A549 (cell line): Measurements from ENCODE around the gene SNX10. TPM values are rescaled to one million over a fixed set of nuclear protein-coding genes. Genes with fewer than 3 reads are reported as not detected.
A peak's percentile ranks its signal among the peaks of the same experiment; 100 is the strongest.

Source experiments
- ATAC-seq, 2 experiments: fragments of 200-7000 bp in 1 of 2; fragments of >200 bp in 1 of 2; cut with Nextera tagmentation in 1 of 2; cut with Tn5 transposase in 1 of 2; 3 replicates each; pipeline versions ENCODE4 v1.8.0 to v1.9.1; 2018 to 2020; ENCODE audit warnings: mild to moderate bottlenecking in 1 of 2, moderate library complexity in 1 of 2
- CTCF ChIA-PET: fragments of 300-600 bp; sonication (Branson Sonifier 250); formaldehyde crosslinking; extraction: SDS; loops from one replicate; lab custom pipeline; 2021; ENCODE audit warnings: antibody characterized with exemption, inconsistent platforms; lab: Yijun Ruan, JAX
- POLR2A ChIA-PET: fragments of 350-600 bp; formaldehyde crosslinking; extraction: SDS; loops from one replicate; lab custom pipeline; 2021; ENCODE audit warnings: antibody characterized with exemption, inconsistent platforms; lab: Yijun Ruan, JAX
- DNase-seq, 2 experiments: peaks; one replicate each; pipeline versions ENCODE4 v3.0.0 to v3.0.0-alpha.2; 2011 to 2016; ENCODE audit warnings: low read depth in 1 of 2, low spot score in 1 of 2
- FAIRE-seq: peaks from 2 replicates; lab custom pipeline; 2011; peaks lifted over from hg19 to GRCh38; lab: Jason Lieb, UNC
- H3K27ac ChIP-seq, 2 experiments: fragments of >200 bp; sonication (Bioruptor Twin); formaldehyde crosslinking; 3 replicates each; pipeline ENCODE4 v1.5.1; 2016 to 2017
- H3K4me1 ChIP-seq: fragments of >200 bp; sonication (Bioruptor Twin); formaldehyde crosslinking; 3 replicates; pipeline ENCODE4 v1.6.1; 2016
- H3K4me2 ChIP-seq: fragments of >200 bp; sonication (Bioruptor Twin); formaldehyde crosslinking; 3 replicates; pipeline ENCODE4 v1.6.1; 2016
- H3K4me3 ChIP-seq: fragments of >200 bp; sonication (Bioruptor Twin); formaldehyde crosslinking; 3 replicates; pipeline ENCODE4 v1.5.1; 2016
- H3K9me3 ChIP-seq: fragments of >200 bp; sonication (Bioruptor Twin); formaldehyde crosslinking; 3 replicates; pipeline ENCODE4 v1.6.1; 2016
- BHLHE40 ChIP-seq: IDR thresholded peaks from 2 replicates; pipeline ENCODE4 v1.6.1; 2012; ENCODE audit warnings: low read depth, low read length, inconsistent platforms
- CHD2 ChIP-seq: fragments of 150-350 bp; IDR thresholded peaks from 2 replicates; pipeline ENCODE4 v1.6.1; 2014; ENCODE audit warnings: low read length; ENCODE audit not compliant: partially characterized antibody
- EHF ChIP-seq: fragments of 250-450 bp; sonication (Bioruptor Pico); IDR thresholded peaks from 2 replicates; pipeline ENCODE4 v1.5.0; 2020; ENCODE audit warnings: mild to moderate bottlenecking
- ESRRA ChIP-seq: fragments of 150-350 bp; IDR thresholded peaks from 2 replicates; pipeline ENCODE4 v1.6.1; 2014; ENCODE audit warnings: mild to moderate bottlenecking, low read length, borderline replicate concordance
- FOSB ChIP-seq: fragments of 250-450 bp; sonication (Bioruptor Pico); IDR thresholded peaks from 2 replicates; pipeline ENCODE4 v1.5.0; 2020; ENCODE audit warnings: mild to moderate bottlenecking, moderate library complexity
- FOSL2 ChIP-seq, 2 experiments: fragments of 450-650 bp in 1 of 2; fragments of >200 bp in 1 of 2; sonication (Bioruptor Twin) in 1 of 2; formaldehyde crosslinking; IDR thresholded peaks; 2 replicates each; pipeline versions ENCODE4 v1.5.0 to v1.6.1; 2016 to 2020; ENCODE audit warnings: mild to moderate bottlenecking in 1 of 2, moderate library complexity in 1 of 2
- FOXS1 ChIP-seq: fragments of 250-450 bp; sonication (Bioruptor Pico); IDR thresholded peaks from 2 replicates; pipeline ENCODE4 v1.5.0; 2020; ENCODE audit warnings: mild to moderate bottlenecking, moderate library complexity
- HDAC2 ChIP-seq: fragments of 200-600 bp; sonication (generic); IDR thresholded peaks from 2 replicates; pipeline ENCODE4 v1.6.1; 2016
- HOXB5 ChIP-seq: fragments of 250-450 bp; sonication (Bioruptor Pico); IDR thresholded peaks from 2 replicates; pipeline ENCODE4 v1.5.0; 2020; ENCODE audit warnings: mild to moderate bottlenecking, moderate library complexity
- KDM5A ChIP-seq: fragments of 200-600 bp; sonication (generic); IDR thresholded peaks from 2 replicates; pipeline ENCODE4 v1.6.1; 2016; ENCODE audit warnings: antibody characterized with exemption, mild to moderate bottlenecking
- MAFK ChIP-seq: fragments of 450-650 bp; IDR thresholded peaks from 2 replicates; pipeline ENCODE4 v1.6.1; 2014; ENCODE audit not compliant: partially characterized antibody
- MAZ ChIP-seq: fragments of 150-350 bp; IDR thresholded peaks from 2 replicates; pipeline ENCODE4 v1.6.1; 2014; ENCODE audit warnings: antibody characterized with exemption, low read depth, low read length, borderline replicate concordance
- NFE2L2 ChIP-seq: fragments of 150-350 bp; conservative IDR thresholded peaks from 2 replicates; pipeline ENCODE4 v1.6.1; 2014; ENCODE audit warnings: low read length
- NPAS2 ChIP-seq: fragments of 250-450 bp; sonication (Bioruptor Pico); IDR thresholded peaks from 2 replicates; pipeline ENCODE4 v1.8.0; 2022; ENCODE audit warnings: mild to moderate bottlenecking, moderate library complexity, borderline replicate concordance
- NR3C1 ChIP-seq: fragments of >200 bp; sonication (Bioruptor Twin); formaldehyde crosslinking; IDR thresholded peaks from 3 replicates; pipeline ENCODE4 v1.6.1; 2017
- POLR2A ChIP-seq: IDR thresholded peaks from 2 replicates; pipeline ENCODE4 v1.6.1; 2012; ENCODE audit warnings: mild to moderate bottlenecking, low read length
- RAD21 ChIP-seq, 2 experiments: fragments of >200 bp in 1 of 2; sonication (Bioruptor Twin) in 1 of 2; formaldehyde crosslinking in 1 of 2; IDR thresholded peaks in 1 of 2; conservative IDR thresholded peaks in 1 of 2; 2 replicates in 1 of 2; 3 replicates in 1 of 2; pipeline ENCODE4 v1.6.1; 2012 to 2018; ENCODE audit warnings: inconsistent platforms in 1 of 2
- RNF2 ChIP-seq: fragments of 200-600 bp; sonication (generic); IDR thresholded peaks from 2 replicates; pipeline ENCODE4 v1.6.1; 2016; ENCODE audit warnings: low read depth, mild to moderate bottlenecking, antibody characterized with exemption, moderate library complexity, borderline replicate concordance
- SMC3 ChIP-seq: fragments of >200 bp; sonication (Bioruptor Twin); formaldehyde crosslinking; IDR thresholded peaks from 3 replicates; pipeline ENCODE4 v1.6.1; 2018; ENCODE audit warnings: inconsistent platforms
- WGBS: methylation state at CpG from one replicate; pipeline ENCODE4 v1.1.6; 2017; ENCODE audit errors: missing lambda C conversion rate; 5-methylcytosine and 5-hydroxymethylcytosine counted together
- polyA plus RNA-seq, 4 experiments: library from polyadenylated mRNA; depleted of rRNA in 3 of 4; stranded (reverse); fragments of >200 nt; fragmentation: RNase III in 1 of 4; extraction: RNeasy Plus Mini Kit Qiagen cat#74134 plus additional on column Dnase treatment in 1 of 4; gene quantifications; 2 replicates in 3 of 4; 3 replicates in 1 of 4; pipeline ENCODE4 v1.2.3, GENCODE V29; 2011 to 2017
- TF ChIP-seq, protein P1 (sequence below): fragments of 450-650 bp; IDR thresholded peaks from 2 replicates; pipeline ENCODE4 v1.6.1; 2014; ENCODE audit warnings: antibody characterized with exemption
- TF ChIP-seq, protein P2 (sequence below): fragments of >200 bp; sonication (Bioruptor Twin); formaldehyde crosslinking; IDR thresholded peaks from 3 replicates; pipeline ENCODE4 v1.5.1; 2016
- TF ChIP-seq, protein P3 (sequence below): fragments of 250-450 bp; sonication (Bioruptor Pico); IDR thresholded peaks from 2 replicates; pipeline ENCODE4 v1.5.0; 2020; ENCODE audit warnings: low read depth, mild to moderate bottlenecking, moderate library complexity
- TF ChIP-seq, protein P4 (sequence below): fragments of 250-450 bp; sonication (Bioruptor Pico); IDR thresholded peaks from 2 replicates; pipeline ENCODE4 v1.5.0; 2021; ENCODE audit warnings: mild to moderate bottlenecking, moderate library complexity, borderline replicate concordance
- TF ChIP-seq, protein P5 (sequence below): fragments of 150-350 bp; IDR thresholded peaks from 2 replicates; pipeline ENCODE4 v1.6.1; 2014; ENCODE audit warnings: low read depth, mild to moderate bottlenecking, low read length

The SNX10 gene
- polyA plus RNA-seq, 2 of the 4 experiments (the other 2 are of a cell fraction) = 4.5 to 12.6 TPM

DNA sequence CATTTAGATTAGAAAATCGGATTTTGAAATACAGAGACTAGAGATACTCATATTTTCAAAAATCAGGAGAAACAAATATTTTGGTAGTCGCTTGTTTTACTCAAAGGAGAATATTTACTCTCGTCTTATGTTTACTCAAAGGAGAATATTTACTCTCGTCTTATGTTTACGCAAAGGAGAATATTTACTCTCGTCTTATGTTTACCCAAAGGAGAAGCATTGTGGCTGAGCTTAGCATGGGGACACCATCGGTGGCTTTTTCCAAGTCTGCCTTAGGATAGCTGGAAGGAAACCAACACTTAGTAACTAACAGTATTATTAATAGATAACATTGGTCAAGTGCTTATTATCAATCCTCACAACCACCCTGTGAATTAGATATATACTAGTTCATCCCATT is 71.8 kb downstream of the SNX10 start:
- H3K9me3 ChIP-seq = no peaks in the 10 kb centered on the region
- DNase-seq = peak in 1 of 2 experiments; percentile 8
- no peak for ATAC-seq
- no peak overlapping the region for H3K4me3 ChIP-seq
- no peak for FAIRE-seq
- H3K27ac ChIP-seq = no peak overlapping the region
- ChIA-PET POLR2A (no interaction called here), CTCF (interaction anchor here (1.0 to 6.2 kb wide), 9 partner anchors 14 to 798 kb away, joined by 3 to 154 read pairs (median 24); no protein-coding TSS in a partner anchor)
- 8% methylated on average over 7 of the region's 7 CpGs for WGBS
- no peak for TF ChIP-seq RNF2
- TF ChIP-seq, protein P1, sequence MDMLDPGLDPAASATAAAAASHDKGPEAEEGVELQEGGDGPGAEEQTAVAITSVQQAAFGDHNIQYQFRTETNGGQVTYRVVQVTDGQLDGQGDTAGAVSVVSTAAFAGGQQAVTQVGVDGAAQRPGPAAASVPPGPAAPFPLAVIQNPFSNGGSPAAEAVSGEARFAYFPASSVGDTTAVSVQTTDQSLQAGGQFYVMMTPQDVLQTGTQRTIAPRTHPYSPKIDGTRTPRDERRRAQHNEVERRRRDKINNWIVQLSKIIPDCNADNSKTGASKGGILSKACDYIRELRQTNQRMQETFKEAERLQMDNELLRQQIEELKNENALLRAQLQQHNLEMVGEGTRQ = no peak
- no peak for TF ChIP-seq FOSL2 (IDR thresholded peaks at IDR 0.05)
- no peak for TF ChIP-seq FOSL2 (CRISPR knock-in tag; IDR thresholded peaks at IDR 0.05)
- peaks cover 7% of the 10 kb centered on the region; the same call in 1 of the 3 replicates for H3K4me1 ChIP-seq
- peak overlapping the region; percentile 7; the same call in 1 of the 3 replicates for H3K4me2 ChIP-seq

DNA sequence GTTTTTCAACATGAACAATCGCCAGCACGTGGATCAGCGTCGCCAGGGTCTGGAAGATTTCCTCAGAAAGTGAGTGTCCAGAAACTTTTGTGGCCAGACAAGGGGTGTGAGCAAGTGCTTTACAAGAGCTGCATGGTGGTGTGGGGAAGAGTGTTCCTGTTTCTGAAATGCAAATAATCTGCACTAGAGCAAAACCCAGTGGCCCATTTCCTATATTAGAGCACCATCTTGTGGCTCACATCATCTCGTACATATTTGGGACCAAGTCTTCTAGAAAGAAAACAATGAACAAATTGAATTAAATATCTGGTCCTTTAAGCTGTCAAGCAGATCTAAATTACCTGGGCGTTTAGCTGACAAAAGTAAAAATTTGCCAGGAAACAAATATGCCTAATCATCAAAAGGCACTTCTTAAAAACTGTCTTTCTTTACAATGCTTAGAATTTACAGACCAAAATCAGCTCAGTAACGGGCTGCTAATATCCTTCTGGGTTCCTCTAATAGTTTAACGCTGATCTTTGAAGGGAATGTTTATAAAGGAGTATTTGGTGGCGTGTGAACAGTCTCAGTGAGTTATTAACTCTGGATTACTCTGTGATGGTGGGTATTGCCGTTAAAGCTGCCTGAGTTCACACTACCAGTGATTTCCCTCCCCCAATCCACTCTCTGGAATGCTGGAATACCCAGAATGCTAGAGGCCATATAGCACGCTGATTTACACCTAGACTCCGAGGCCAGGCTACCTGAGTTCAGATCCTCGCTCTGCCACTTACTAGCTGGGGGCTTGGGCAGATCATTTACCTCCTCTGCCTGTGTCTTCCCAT is 73.6 kb downstream of the SNX10 start:
- peak; percentile 19 to 74 for DNase-seq
- ChIA-PET CTCF (interaction anchor here (0.6 to 6.2 kb wide), 94 partner anchors 9 to 1598 kb away, joined by 3 to 154 read pairs (median 4); partner anchors contain the start of genes HOXA3, HOXA7 and SNX10), POLR2A (interaction anchor here (0.6 to 1.1 kb wide), 3 partner anchors 164 to 509 kb away, joined by 3 to 8 read pairs (median 3); partner anchors contain the start of gene CBX3)
- Histone ChIP-seq H3K4me2 (no peak overlapping the region), H3K9me3 (no peaks in the 10 kb centered on the region), H3K4me1 (peaks cover 7% of the 10 kb centered on the region; the same call in 1 of the 3 replicates), H3K4me3 (no peak overlapping the region), H3K27ac (no peak overlapping the region)
- peak; percentile 74 for FAIRE-seq
- WGBS = 44% methylated on average over 13 of the region's 13 CpGs
- ATAC-seq = peak; percentile 76 to 83
- TF ChIP-seq MAFK = peak; percentile 79
- TF ChIP-seq CHD2 = no peak
- no peak for TF ChIP-seq EHF (CRISPR knock-in tag)
- TF ChIP-seq SMC3 = peak; percentile 92
- no peak for TF ChIP-seq ESRRA
- TF ChIP-seq FOSB = no peak
- no peak for TF ChIP-seq HOXB5
- no peak for TF ChIP-seq HDAC2
- TF ChIP-seq, protein P2, sequence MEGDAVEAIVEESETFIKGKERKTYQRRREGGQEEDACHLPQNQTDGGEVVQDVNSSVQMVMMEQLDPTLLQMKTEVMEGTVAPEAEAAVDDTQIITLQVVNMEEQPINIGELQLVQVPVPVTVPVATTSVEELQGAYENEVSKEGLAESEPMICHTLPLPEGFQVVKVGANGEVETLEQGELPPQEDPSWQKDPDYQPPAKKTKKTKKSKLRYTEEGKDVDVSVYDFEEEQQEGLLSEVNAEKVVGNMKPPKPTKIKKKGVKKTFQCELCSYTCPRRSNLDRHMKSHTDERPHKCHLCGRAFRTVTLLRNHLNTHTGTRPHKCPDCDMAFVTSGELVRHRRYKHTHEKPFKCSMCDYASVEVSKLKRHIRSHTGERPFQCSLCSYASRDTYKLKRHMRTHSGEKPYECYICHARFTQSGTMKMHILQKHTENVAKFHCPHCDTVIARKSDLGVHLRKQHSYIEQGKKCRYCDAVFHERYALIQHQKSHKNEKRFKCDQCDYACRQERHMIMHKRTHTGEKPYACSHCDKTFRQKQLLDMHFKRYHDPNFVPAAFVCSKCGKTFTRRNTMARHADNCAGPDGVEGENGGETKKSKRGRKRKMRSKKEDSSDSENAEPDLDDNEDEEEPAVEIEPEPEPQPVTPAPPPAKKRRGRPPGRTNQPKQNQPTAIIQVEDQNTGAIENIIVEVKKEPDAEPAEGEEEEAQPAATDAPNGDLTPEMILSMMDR = peak; percentile 94
- no peak for TF ChIP-seq MAZ
- TF ChIP-seq, protein P3, sequence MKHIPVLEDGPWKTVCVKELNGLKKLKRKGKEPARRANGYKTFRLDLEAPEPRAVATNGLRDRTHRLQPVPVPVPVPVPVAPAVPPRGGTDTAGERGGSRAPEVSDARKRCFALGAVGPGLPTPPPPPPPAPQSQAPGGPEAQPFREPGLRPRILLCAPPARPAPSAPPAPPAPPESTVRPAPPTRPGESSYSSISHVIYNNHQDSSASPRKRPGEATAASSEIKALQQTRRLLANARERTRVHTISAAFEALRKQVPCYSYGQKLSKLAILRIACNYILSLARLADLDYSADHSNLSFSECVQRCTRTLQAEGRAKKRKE (CRISPR knock-in tag) = no peak
- TF ChIP-seq RAD21 (conservative IDR thresholded peaks at IDR 0.05 in 1 of 2, IDR thresholded peaks at IDR 0.05 in 1 of 2) = peak; percentile 96 to 98
- TF ChIP-seq NPAS2 (CRISPR knock-in tag) = no peak

DNA sequence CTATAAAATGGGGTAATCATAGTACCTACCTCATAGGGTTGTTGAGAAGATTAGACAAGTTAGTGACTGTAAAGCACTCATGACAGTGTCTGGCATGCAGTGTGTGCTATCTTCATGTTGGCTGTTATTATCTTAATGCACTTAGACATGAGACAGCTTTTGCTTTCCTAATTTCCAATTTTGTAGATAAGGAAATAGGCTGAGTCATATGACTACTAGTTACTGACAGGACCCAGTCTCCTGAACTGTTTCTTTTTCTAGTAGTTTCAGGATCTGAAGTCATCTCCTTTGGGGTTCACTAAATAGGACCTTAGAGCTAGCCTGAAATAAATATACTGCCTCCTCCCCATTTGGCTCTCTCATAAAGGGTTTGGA is 74.2 kb downstream of the SNX10 start:
- H3K9me3 ChIP-seq = no peaks in the 10 kb centered on the region
- FAIRE-seq (peak; percentile 28), ATAC-seq (no peak), DNase-seq (no peak)
- ChIA-PET CTCF (interaction anchor here (0.7 to 6.2 kb wide), 62 partner anchors 8 to 796 kb away, joined by 3 to 154 read pairs (median 4); partner anchors contain the start of genes HOXA3, HOXA7 and SNX10), POLR2A (interaction anchor here (0.8 to 1.1 kb wide), 2 partner anchors 164 to 166 kb away, joined by 3 to 8 read pairs; partner anchors contain the start of gene CBX3)
- no peak overlapping the region for H3K27ac ChIP-seq
- H3K4me3 ChIP-seq = no peak overlapping the region
- no peak overlapping the region for H3K4me2 ChIP-seq
- peaks cover 7% of the 10 kb centered on the region; the same call in 1 of the 3 replicates for H3K4me1 ChIP-seq
- TF ChIP-seq, protein P4, sequence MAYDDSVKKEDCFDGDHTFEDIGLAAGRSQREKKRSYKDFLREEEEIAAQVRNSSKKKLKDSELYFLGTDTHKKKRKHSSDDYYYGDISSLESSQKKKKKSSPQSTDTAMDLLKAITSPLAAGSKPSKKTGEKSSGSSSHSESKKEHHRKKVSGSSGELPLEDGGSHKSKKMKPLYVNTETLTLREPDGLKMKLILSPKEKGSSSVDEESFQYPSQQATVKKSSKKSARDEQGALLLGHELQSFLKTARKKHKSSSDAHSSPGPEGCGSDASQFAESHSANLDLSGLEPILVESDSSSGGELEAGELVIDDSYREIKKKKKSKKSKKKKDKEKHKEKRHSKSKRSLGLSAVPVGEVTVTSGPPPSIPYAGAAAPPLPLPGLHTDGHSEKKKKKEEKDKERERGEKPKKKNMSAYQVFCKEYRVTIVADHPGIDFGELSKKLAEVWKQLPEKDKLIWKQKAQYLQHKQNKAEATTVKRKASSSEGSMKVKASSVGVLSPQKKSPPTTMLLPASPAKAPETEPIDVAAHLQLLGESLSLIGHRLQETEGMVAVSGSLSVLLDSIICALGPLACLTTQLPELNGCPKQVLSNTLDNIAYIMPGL (CRISPR knock-in tag) = no peak
- no peak for TF ChIP-seq CHD2
- TF ChIP-seq NFE2L2 = no peak
- TF ChIP-seq KDM5A = no peak
- TF ChIP-seq MAFK = no peak
- TF ChIP-seq, protein P5, sequence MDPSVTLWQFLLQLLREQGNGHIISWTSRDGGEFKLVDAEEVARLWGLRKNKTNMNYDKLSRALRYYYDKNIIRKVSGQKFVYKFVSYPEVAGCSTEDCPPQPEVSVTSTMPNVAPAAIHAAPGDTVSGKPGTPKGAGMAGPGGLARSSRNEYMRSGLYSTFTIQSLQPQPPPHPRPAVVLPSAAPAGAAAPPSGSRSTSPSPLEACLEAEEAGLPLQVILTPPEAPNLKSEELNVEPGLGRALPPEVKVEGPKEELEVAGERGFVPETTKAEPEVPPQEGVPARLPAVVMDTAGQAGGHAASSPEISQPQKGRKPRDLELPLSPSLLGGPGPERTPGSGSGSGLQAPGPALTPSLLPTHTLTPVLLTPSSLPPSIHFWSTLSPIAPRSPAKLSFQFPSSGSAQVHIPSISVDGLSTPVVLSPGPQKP = no peak
- no peak for TF ChIP-seq RAD21 (conservative IDR thresholded peaks at IDR 0.05 in 1 of 2, IDR thresholded peaks at IDR 0.05 in 1 of 2)
- no peak for TF ChIP-seq HDAC2
- no peak for TF ChIP-seq RNF2
- TF ChIP-seq NR3C1 = no peak
- no peak for TF ChIP-seq FOXS1
- no peak for TF ChIP-seq POLR2A
- no peak for TF ChIP-seq BHLHE40
